Endodermal cell (in vitro differentiated cells): ENCODE data around the gene TAL2. TPM values are rescaled to one million over a fixed set of nuclear protein-coding genes. Genes with fewer than 3 reads are reported as not detected.

Experiments used
- DNase-seq: peaks from one replicate; pipeline ENCODE4 v3.0.0-alpha.2; 2017
- H3K27ac ChIP-seq: 2 replicates; pipeline ENCODE4 v1.5.1; 2013; ENCODE audit warnings: mild to moderate bottlenecking, low read depth, low read length, moderate library complexity
- H3K27me3 ChIP-seq: 2 replicates; pipeline ENCODE4 v1.6.1; 2013; ENCODE audit warnings: mild to moderate bottlenecking, low read length, moderate library complexity; ENCODE audit not compliant: insufficient read depth, control insufficient read depth, poor library complexity, severe bottlenecking
- H3K36me3 ChIP-seq: 2 replicates; pipeline ENCODE4 v1.7.0; 2013; ENCODE audit warnings: mild to moderate bottlenecking, low read length, moderate library complexity; ENCODE audit not compliant: control insufficient read depth, insufficient read depth
- H3K4me1 ChIP-seq: one replicate; pipeline ENCODE4 v1.7.0; 2013; ENCODE audit warnings: low read length; ENCODE audit not compliant: control insufficient read depth, insufficient read depth
- H3K4me3 ChIP-seq: 2 replicates; pipeline ENCODE4 v1.5.1; 2013; ENCODE audit warnings: mild to moderate bottlenecking, low read length, moderate library complexity
- H3K9ac ChIP-seq: 2 replicates; pipeline ENCODE4 v1.6.1; 2013; ENCODE audit warnings: mild to moderate bottlenecking, low read length, moderate library complexity; ENCODE audit not compliant: poor library complexity, severe bottlenecking; ENCODE audit errors: extremely low read depth
- H3K9me3 ChIP-seq: 2 replicates; pipeline ENCODE4 v1.6.1; 2013; ENCODE audit warnings: mild to moderate bottlenecking, low read length, moderate library complexity; ENCODE audit not compliant: control insufficient read depth
- H3K27ac Mint-ChIP-seq: 2 replicates; pipeline ENCODE4 v1.8.0; 2020; ENCODE audit warnings: mixed read lengths
- H3K27me3 Mint-ChIP-seq: 2 replicates; pipeline ENCODE4 v1.8.0; 2021; ENCODE audit warnings: mild to moderate bottlenecking, mixed read lengths; ENCODE audit not compliant: insufficient read depth
- H3K36me3 Mint-ChIP-seq: 2 replicates; pipeline ENCODE4 v1.8.0; 2020; ENCODE audit warnings: low read depth, mixed read lengths
- H3K4me1 Mint-ChIP-seq: 2 replicates; pipeline ENCODE4 v1.8.0; 2020; ENCODE audit warnings: mixed read lengths
- H3K4me3 Mint-ChIP-seq: 2 replicates; pipeline ENCODE4 v1.8.0; 2020; ENCODE audit warnings: mild to moderate bottlenecking, moderate library complexity, mixed read lengths
- H3K9me3 Mint-ChIP-seq: 2 replicates; pipeline ENCODE4 v1.8.0; 2020; ENCODE audit warnings: mild to moderate bottlenecking, mixed read lengths
- WGBS, 2 experiments: methylation state at CpG; one replicate each; pipeline versions ENCODE4 v1.1.5 to v1.1.7; 2013; ENCODE audit warnings: missing lambda C conversion rate in 2 of 2, mixed read lengths in 1 of 2; ENCODE audit not compliant: insufficient coverage in 1 of 2, insufficient read length in 1 of 2; 5-methylcytosine and 5-hydroxymethylcytosine counted together
- total RNA-seq, 2 donors: library from RNA; stranded (reverse); fragmentation: NEBNext Ultra II Directional in 1 of 2; extraction: Animal tissue kit (Norgen Biotek cat#: 25700) in 1 of 2; gene quantifications; 2 replicates in 1 of 2; 3 replicates in 1 of 2; pipeline ENCODE4 v1.2.1, GENCODE V29; 2021
- TF ChIP-seq, protein P1 (sequence below): fragments of 200-600 bp; sonication (generic); conservative IDR thresholded peaks from 2 replicates; pipeline ENCODE4 v1.5.0; 2021; ENCODE audit warnings: antibody characterized with exemption, mild to moderate bottlenecking

Gene TAL2
- total RNA-seq, 2 donors from 2014 or later = 4.1 to 7.0 TPM

GRCh38 chr9:105670775-105671174 is 8.5 kb downstream of the TAL2 start:
- Histone ChIP-seq H3K9ac (no peak overlapping the region), H3K9me3 (no peaks in the 10 kb centered on the region), H3K4me3 (no peak overlapping the region), H3K27ac (no peak overlapping the region), H3K27me3 (peaks cover 38% of the 10 kb centered on the region), H3K4me1 (peaks cover 4% of the 10 kb centered on the region), H3K36me3 (no peaks in the 10 kb centered on the region)
- Mint-ChIP-seq H3K36me3 (no peaks in the 10 kb centered on the region), H3K4me3 (no peak overlapping the region), H3K27ac (no peak overlapping the region), H3K4me1 (peaks cover 14% of the 10 kb centered on the region), H3K9me3 (no peaks in the 10 kb centered on the region), H3K27me3 (peaks cover 57% of the 10 kb centered on the region)
- DNase-seq = no peak
- TF ChIP-seq, protein P1, sequence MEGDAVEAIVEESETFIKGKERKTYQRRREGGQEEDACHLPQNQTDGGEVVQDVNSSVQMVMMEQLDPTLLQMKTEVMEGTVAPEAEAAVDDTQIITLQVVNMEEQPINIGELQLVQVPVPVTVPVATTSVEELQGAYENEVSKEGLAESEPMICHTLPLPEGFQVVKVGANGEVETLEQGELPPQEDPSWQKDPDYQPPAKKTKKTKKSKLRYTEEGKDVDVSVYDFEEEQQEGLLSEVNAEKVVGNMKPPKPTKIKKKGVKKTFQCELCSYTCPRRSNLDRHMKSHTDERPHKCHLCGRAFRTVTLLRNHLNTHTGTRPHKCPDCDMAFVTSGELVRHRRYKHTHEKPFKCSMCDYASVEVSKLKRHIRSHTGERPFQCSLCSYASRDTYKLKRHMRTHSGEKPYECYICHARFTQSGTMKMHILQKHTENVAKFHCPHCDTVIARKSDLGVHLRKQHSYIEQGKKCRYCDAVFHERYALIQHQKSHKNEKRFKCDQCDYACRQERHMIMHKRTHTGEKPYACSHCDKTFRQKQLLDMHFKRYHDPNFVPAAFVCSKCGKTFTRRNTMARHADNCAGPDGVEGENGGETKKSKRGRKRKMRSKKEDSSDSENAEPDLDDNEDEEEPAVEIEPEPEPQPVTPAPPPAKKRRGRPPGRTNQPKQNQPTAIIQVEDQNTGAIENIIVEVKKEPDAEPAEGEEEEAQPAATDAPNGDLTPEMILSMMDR = no peak
- 80 to 90% methylated on average over 1 to 2 of the region's 3 CpGs for WGBS, 2 experiments

DNA sequence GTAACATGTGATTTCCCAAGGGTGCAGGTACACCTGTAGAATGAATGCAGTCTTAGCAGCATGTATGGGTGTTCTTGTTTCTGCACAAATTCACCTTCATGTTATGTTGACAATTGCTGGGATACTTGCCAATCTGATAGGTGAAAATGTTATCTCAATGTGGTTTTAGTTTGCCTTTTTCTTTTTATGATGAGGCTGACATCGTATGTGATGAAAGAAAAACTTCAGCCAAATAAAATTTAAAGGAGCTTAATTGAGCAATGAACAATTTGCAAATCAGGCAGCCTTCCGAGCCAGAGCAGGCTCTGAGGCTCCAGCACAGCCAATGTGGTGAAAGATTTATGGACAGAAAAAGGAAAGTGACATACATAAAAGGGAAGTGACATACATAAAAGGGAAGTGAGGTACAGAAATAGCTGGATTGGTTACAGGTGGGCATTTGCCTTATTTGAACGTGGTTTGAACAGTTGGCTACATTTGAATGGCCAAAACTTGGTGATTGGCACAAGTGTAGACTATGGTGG is 10.5 kb downstream of the TAL2 start:
- H3K27ac Mint-ChIP-seq = no peak overlapping the region
- no peak overlapping the region for H3K4me3 ChIP-seq
- DNase-seq = no peak
- peaks cover 27% of the 10 kb centered on the region for H3K27me3 ChIP-seq
- peaks cover 29% of the 10 kb centered on the region for H3K4me1 Mint-ChIP-seq
- H3K4me1 ChIP-seq = peaks cover 12% of the 10 kb centered on the region
- H3K36me3 ChIP-seq = no peaks in the 10 kb centered on the region
- H3K4me3 Mint-ChIP-seq = no peak overlapping the region
- H3K9ac ChIP-seq = no peak overlapping the region
- no peaks in the 10 kb centered on the region for H3K9me3 Mint-ChIP-seq
- no peaks in the 10 kb centered on the region for H3K36me3 Mint-ChIP-seq
- H3K27ac ChIP-seq = no peak overlapping the region
- TF ChIP-seq, protein P1 = no peak
- no peaks in the 10 kb centered on the region for H3K9me3 ChIP-seq
- 90 to 94% methylated on average over 3 of the region's 3 CpGs for WGBS, 2 experiments
- H3K27me3 Mint-ChIP-seq = peaks cover 42% of the 10 kb centered on the region

- Mint-ChIP-seq H3K4me1 (peaks cover 36% of the 10 kb centered on the region), H3K36me3 (no peaks in the 10 kb centered on the region), H3K4me3 (no peak overlapping the region), H3K27me3 (peaks cover 37% of the 10 kb centered on the region), H3K9me3 (no peaks in the 10 kb centered on the region), H3K27ac (no peak overlapping the region)
- H3K27me3 ChIP-seq = peaks cover 27% of the 10 kb centered on the region
- TF ChIP-seq, protein P1 = no peak
- peaks cover 20% of the 10 kb centered on the region for H3K4me1 ChIP-seq
- no peak overlapping the region for H3K9ac ChIP-seq
- no peak overlapping the region for H3K27ac ChIP-seq
- no peaks in the 10 kb centered on the region for H3K9me3 ChIP-seq
- no peak overlapping the region for H3K4me3 ChIP-seq
- 96 to 100% methylated on average over 1 to 3 of the region's 3 CpGs for WGBS, 2 experiments
- DNase-seq = peak; percentile 69
- H3K36me3 ChIP-seq = no peaks in the 10 kb centered on the region
These were observed 11.7 kb downstream of the TAL2 start for GRCh38 chr9:105673850-105674387.
